CD4-positive, alpha-beta T cell treated with Interleukin-10 for 1 hour (primary cell): ENCODE measurements around the gene TIMP3.

ENCODE experiments used
- DNase-seq: peaks from one replicate; pipeline ENCODE4 v3.0.0-alpha.2; 2020

Gene TIMP3

GRCh38 chr22:32830957-32831356 is 29.5 kb downstream of the TIMP3 start:
- DNase-seq, result no peak

GRCh38 chr22:32831584-32831983 is 30.1 kb downstream of the TIMP3 start:
- DNase-seq, result no peak

- DNase-seq, result no peak
These were observed 30.7 kb downstream of the TIMP3 start for GRCh38 chr22:32832174-32832573.

GRCh38 chr22:32836280-32837123 is 35.0 kb downstream of the TIMP3 start:
- no peak for DNase-seq

GRCh38 chr22:32837142-32837541 is 35.6 kb downstream of the TIMP3 start:
- no peak for DNase-seq

- DNase-seq, result no peak
These were observed 36.3 kb downstream of the TIMP3 start for GRCh38 chr22:32837803-32838202.

GRCh38 chr22:32839831-32840584 is 38.5 kb downstream of the TIMP3 start:
- no peak for DNase-seq

GRCh38 chr22:32841175-32841574 is 39.7 kb downstream of the TIMP3 start:
- no peak for DNase-seq

- DNase-seq, result no peak
These were observed 41.0 kb downstream of the TIMP3 start for GRCh38 chr22:32842486-32842885.

- no peak for DNase-seq
These were observed 41.8 kb downstream of the TIMP3 start for GRCh38 chr22:32843300-32843699.

GRCh38 chr22:32844251-32844650 is 42.7 kb downstream of the TIMP3 start:
- no peak for DNase-seq

- DNase-seq, result no peak
These were observed 45.4 kb downstream of the TIMP3 start for GRCh38 chr22:32846780-32847491.

GRCh38 chr22:32848226-32848625 is 46.7 kb downstream of the TIMP3 start:
- DNase-seq, result no peak

GRCh38 chr22:32849501-32849900 is 48.0 kb downstream of the TIMP3 start:
- no peak for DNase-seq

- DNase-seq, result no peak
These were observed 48.7 kb downstream of the TIMP3 start for GRCh38 chr22:32850157-32850556.

- DNase-seq, result no peak
These were observed 49.3 kb downstream of the TIMP3 start for GRCh38 chr22:32850591-32851517.

GRCh38 chr22:32852395-32853251 is 51.1 kb downstream of the TIMP3 start:
- no peak for DNase-seq

- DNase-seq, result no peak
These were observed 52.2 kb downstream of the TIMP3 start for GRCh38 chr22:32853662-32854061.

GRCh38 chr22:32854351-32854804 is 52.9 kb downstream of the TIMP3 start:
- DNase-seq, result no peak

GRCh38 chr22:32855045-32855756 is 53.7 kb downstream of the TIMP3 start:
- no peak for DNase-seq
